ENCODE measurements around the gene DGUOK.
"Not testable (repeated sequence)": the region's sequence is repeated elsewhere in the genome, so short reads cannot be mapped to it uniquely, and the experiment has no call there.

Gene DGUOK

GRCh38 chr2:73926493-73927327, at the start of gene DGUOK:
Gene DGUOK (plus strand): TSS chr2:73926880. CDS start chr2:73926911, 31 bp downstream.
- no peaks in the 10 kb centered on the region for H3K27me3 ChIP-seq (ENCODE audit: control insufficient read depth, insufficient read depth, low read length)
- no peaks in the 10 kb centered on the region for H3K36me3 ChIP-seq (ENCODE audit: control insufficient read depth, insufficient read depth, low read length)
- H3K4me1 ChIP-seq (ENCODE audit: control insufficient read depth, insufficient read depth, low read length) = no peaks in the 10 kb centered on the region
- peak within 1 kb of the TSS; percentile 86 for H3K4me3 ChIP-seq (ENCODE audit: low read length)
- peak within 1 kb of the TSS; percentile 97 for H3K9ac ChIP-seq (ENCODE audit: low read length)
- peak within 1 kb of the TSS; percentile 93 for H3K27ac ChIP-seq (ENCODE audit: low read depth, low read length)

- H3K27ac ChIP-seq (ENCODE audit: low read depth, low read length) = peak overlapping the region; percentile 78
- H3K4me3 ChIP-seq (ENCODE audit: low read length) = peak overlapping the region; percentile 1
- H3K27me3 ChIP-seq (ENCODE audit: control insufficient read depth, insufficient read depth, low read length) = no peaks in the 10 kb centered on the region
- no peak overlapping the region for H3K9ac ChIP-seq (ENCODE audit: low read length)
- no peaks in the 10 kb centered on the region for H3K36me3 ChIP-seq (ENCODE audit: control insufficient read depth, insufficient read depth, low read length)
- H3K4me1 ChIP-seq (ENCODE audit: control insufficient read depth, insufficient read depth, low read length) = peaks cover 18% of the 10 kb centered on the region
Observed at GRCh38 chr2:73877071-73877802, 49.4 kb upstream of the DGUOK start.

GRCh38 chr2:73877984-73878383, 48.7 kb upstream of the DGUOK start:
- H3K4me3 ChIP-seq (ENCODE audit: low read length); H3K27me3 ChIP-seq (ENCODE audit: control insufficient read depth, insufficient read depth, low read length); H3K9ac ChIP-seq (ENCODE audit: low read length); H3K36me3 ChIP-seq (ENCODE audit: control insufficient read depth, insufficient read depth, low read length): not testable (repeated sequence)
- Histone ChIP-seq H3K27ac (ENCODE audit: low read depth, low read length) (peak overlapping the region; percentile 78), H3K4me1 (ENCODE audit: control insufficient read depth, insufficient read depth, low read length) (peaks cover 18% of the 10 kb centered on the region)

GRCh38 chr2:73885406-73885805, 41.3 kb upstream of the DGUOK start:
- H3K4me1 ChIP-seq (ENCODE audit: control insufficient read depth, insufficient read depth, low read length) = peaks cover 2% of the 10 kb centered on the region
- H3K27me3 ChIP-seq (ENCODE audit: control insufficient read depth, insufficient read depth, low read length) = no peaks in the 10 kb centered on the region
- no peaks in the 10 kb centered on the region for H3K36me3 ChIP-seq (ENCODE audit: control insufficient read depth, insufficient read depth, low read length)
- no peak overlapping the region for H3K4me3 ChIP-seq (ENCODE audit: low read length)
- no peak overlapping the region for H3K9ac ChIP-seq (ENCODE audit: low read length)
- no peak overlapping the region for H3K27ac ChIP-seq (ENCODE audit: low read depth, low read length)

GRCh38 chr2:73886357-73886756, 40.3 kb upstream of the DGUOK start:
- Histone ChIP-seq H3K4me3 (ENCODE audit: low read length) (no peak overlapping the region), H3K9ac (ENCODE audit: low read length) (no peak overlapping the region), H3K27me3 (ENCODE audit: control insufficient read depth, insufficient read depth, low read length) (no peaks in the 10 kb centered on the region), H3K36me3 (ENCODE audit: control insufficient read depth, insufficient read depth, low read length) (no peaks in the 10 kb centered on the region), H3K4me1 (ENCODE audit: control insufficient read depth, insufficient read depth, low read length) (peaks cover 11% of the 10 kb centered on the region), H3K27ac (ENCODE audit: low read depth, low read length) (no peak overlapping the region)

- not testable (repeated sequence) for H3K27ac ChIP-seq (ENCODE audit: low read depth, low read length); H3K9ac ChIP-seq (ENCODE audit: low read length); H3K27me3 ChIP-seq (ENCODE audit: control insufficient read depth, insufficient read depth, low read length); H3K36me3 ChIP-seq (ENCODE audit: control insufficient read depth, insufficient read depth, low read length); H3K4me3 ChIP-seq (ENCODE audit: low read length)
- H3K4me1 ChIP-seq (ENCODE audit: control insufficient read depth, insufficient read depth, low read length) = peaks cover 21% of the 10 kb centered on the region
Observed at GRCh38 chr2:73887596-73888353, 38.9 kb upstream of the DGUOK start.

GRCh38 chr2:73888388-73888787, 38.3 kb upstream of the DGUOK start:
- Histone ChIP-seq H3K36me3 (ENCODE audit: control insufficient read depth, insufficient read depth, low read length) (no peaks in the 10 kb centered on the region), H3K27me3 (ENCODE audit: control insufficient read depth, insufficient read depth, low read length) (no peaks in the 10 kb centered on the region), H3K4me1 (ENCODE audit: control insufficient read depth, insufficient read depth, low read length) (peaks cover 21% of the 10 kb centered on the region), H3K27ac (ENCODE audit: low read depth, low read length) (peak overlapping the region; percentile 6), H3K4me3 (ENCODE audit: low read length) (no peak overlapping the region), H3K9ac (ENCODE audit: low read length) (no peak overlapping the region)

GRCh38 chr2:73889206-73889605, 37.5 kb upstream of the DGUOK start:
- H3K4me1 ChIP-seq (ENCODE audit: control insufficient read depth, insufficient read depth, low read length) = peaks cover 21% of the 10 kb centered on the region
- no peak overlapping the region for H3K9ac ChIP-seq (ENCODE audit: low read length)
- no peak overlapping the region for H3K4me3 ChIP-seq (ENCODE audit: low read length)
- peak overlapping the region; percentile 57 for H3K27ac ChIP-seq (ENCODE audit: low read depth, low read length)
- no peaks in the 10 kb centered on the region for H3K36me3 ChIP-seq (ENCODE audit: control insufficient read depth, insufficient read depth, low read length)
- no peaks in the 10 kb centered on the region for H3K27me3 ChIP-seq (ENCODE audit: control insufficient read depth, insufficient read depth, low read length)

- H3K27ac ChIP-seq (ENCODE audit: low read depth, low read length) = peak overlapping the region; percentile 99
- no peak overlapping the region for H3K4me3 ChIP-seq (ENCODE audit: low read length)
- H3K9ac ChIP-seq (ENCODE audit: low read length) = no peak overlapping the region
- H3K36me3 ChIP-seq (ENCODE audit: control insufficient read depth, insufficient read depth, low read length) = no peaks in the 10 kb centered on the region
- no peaks in the 10 kb centered on the region for H3K27me3 ChIP-seq (ENCODE audit: control insufficient read depth, insufficient read depth, low read length)
- H3K4me1 ChIP-seq (ENCODE audit: control insufficient read depth, insufficient read depth, low read length) = peaks cover 21% of the 10 kb centered on the region
Observed at GRCh38 chr2:73890301-73891092, 36.2 kb upstream of the DGUOK start.

GRCh38 chr2:73891276-73891901, 35.3 kb upstream of the DGUOK start:
- H3K27ac ChIP-seq (ENCODE audit: low read depth, low read length) = peak overlapping the region; percentile 99
- H3K4me3 ChIP-seq (ENCODE audit: low read length) = no peak overlapping the region
- H3K36me3 ChIP-seq (ENCODE audit: control insufficient read depth, insufficient read depth, low read length) = peaks cover 4% of the 10 kb centered on the region

GRCh38 chr2:73892631-73893329, 33.9 kb upstream of the DGUOK start, which contains the start of gene ACTG2:
Gene ACTG2 (plus strand): TSS chr2:73893008. CDS start chr2:73901312, 8,304 bp downstream.
- peaks cover 21% of the 10 kb centered on the region for H3K4me1 ChIP-seq (ENCODE audit: control insufficient read depth, insufficient read depth, low read length)
- peaks cover 13% of the 10 kb centered on the region for H3K36me3 ChIP-seq (ENCODE audit: control insufficient read depth, insufficient read depth, low read length)
- no peaks in the 10 kb centered on the region for H3K27me3 ChIP-seq (ENCODE audit: control insufficient read depth, insufficient read depth, low read length)
- peak within 1 kb of the TSS; percentile 77 for H3K4me3 ChIP-seq (ENCODE audit: low read length)
- peak within 1 kb of the TSS; percentile 88 for H3K9ac ChIP-seq (ENCODE audit: low read length)
- H3K27ac ChIP-seq (ENCODE audit: low read depth, low read length) = peak within 1 kb of the TSS; percentile 99

More at GRCh38 chr2:73891276-73891901, 35.3 kb upstream of the DGUOK start:
- Histone ChIP-seq H3K9ac (ENCODE audit: low read length) (no peak overlapping the region), H3K27me3 (ENCODE audit: control insufficient read depth, insufficient read depth, low read length) (no peaks in the 10 kb centered on the region), H3K4me1 (ENCODE audit: control insufficient read depth, insufficient read depth, low read length) (peaks cover 21% of the 10 kb centered on the region)

All from rectal smooth muscle tissue (tissue), 1 donor.